ENCODE measurements around the gene RBFOX2. TPM values are rescaled to one million over a fixed set of nuclear protein-coding genes. Genes with fewer than 3 reads are reported as not detected.

Gene RBFOX2
- total RNA-seq, 4 donors from 2014 or later, result 103 to 139 (median 108) TPM

DNA sequence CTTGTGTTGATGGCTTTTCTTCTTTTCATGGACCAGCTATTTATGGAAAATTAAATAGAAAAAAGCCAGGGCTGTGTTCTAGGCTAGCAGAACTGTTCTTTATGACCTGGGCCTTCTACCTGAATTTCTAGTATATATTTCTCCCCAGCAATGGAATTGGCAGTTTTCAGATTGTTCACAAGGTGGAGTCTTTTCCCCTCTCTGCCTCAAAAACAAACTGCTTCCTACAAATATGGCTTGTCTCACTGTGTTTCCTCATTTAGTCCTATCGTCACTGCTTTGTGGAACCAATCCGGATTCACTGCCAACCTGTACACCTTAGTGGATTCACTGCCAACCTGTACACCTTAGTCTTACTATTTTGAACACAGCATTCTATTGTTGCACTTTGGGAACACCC lies 316.0 kb downstream of the RBFOX2 start:
- Histone ChIP-seq H3K9me3 (no peaks in the 10 kb centered on the region), H3K27me3 (no peaks in the 10 kb centered on the region), H3K4me3 (replicated peaks in 1 of 3) (no peak overlapping the region), H3K27ac (no peak overlapping the region), H3K4me1 (no peaks in the 10 kb centered on the region), H3K36me3 (no peaks in the 10 kb centered on the region)
- WGBS, 2 donors, result 88 to 94% methylated on average over 2 of the region's 2 CpGs
- intact Hi-C loops (cut with DNase I), result no loop called here
- no peak for TF ChIP-seq POLR2A (IDR thresholded peaks at IDR 0.05)
- no peak for TF ChIP-seq CTCF (IDR thresholded peaks at IDR 0.05)
- no peak for DNase-seq

DNA sequence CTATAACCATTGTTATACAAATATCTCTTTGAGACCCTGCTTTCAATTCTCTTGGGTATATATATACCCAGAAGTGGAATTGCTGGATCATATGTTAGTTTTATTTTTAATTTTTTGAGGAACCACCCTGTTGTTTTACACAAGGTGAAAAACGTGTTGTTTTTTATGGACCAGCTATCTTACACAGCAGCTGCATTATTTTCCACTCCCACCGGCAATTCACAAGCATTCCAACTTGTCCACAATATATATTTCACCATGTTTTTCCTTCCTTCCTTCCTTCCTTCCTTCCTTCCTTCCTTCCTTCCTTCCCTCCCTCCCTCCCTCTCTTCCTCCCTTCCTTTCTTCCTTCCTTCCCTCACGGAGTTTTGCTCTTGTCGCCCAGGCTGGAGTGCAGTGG lies 317.3 kb downstream of the RBFOX2 start:
- no peaks in the 10 kb centered on the region for H3K36me3 ChIP-seq
- whole genome bisulfite sequencing, 2 donors, result 88% methylated on average over 4 of the region's 4 CpGs
- TF ChIP-seq POLR2A (IDR thresholded peaks at IDR 0.05) (no peak), CTCF (IDR thresholded peaks at IDR 0.05) (no peak)
- H3K27ac ChIP-seq, result no peak overlapping the region
- intact Hi-C loops (cut with DNase I), result no loop called here
- no peak for DNase-seq
- H3K4me3 ChIP-seq (replicated peaks in 1 of 3), result no peak overlapping the region
- H3K4me1 ChIP-seq, result no peaks in the 10 kb centered on the region
- H3K9me3 ChIP-seq, result no peaks in the 10 kb centered on the region
- H3K27me3 ChIP-seq, result no peaks in the 10 kb centered on the region

DNA sequence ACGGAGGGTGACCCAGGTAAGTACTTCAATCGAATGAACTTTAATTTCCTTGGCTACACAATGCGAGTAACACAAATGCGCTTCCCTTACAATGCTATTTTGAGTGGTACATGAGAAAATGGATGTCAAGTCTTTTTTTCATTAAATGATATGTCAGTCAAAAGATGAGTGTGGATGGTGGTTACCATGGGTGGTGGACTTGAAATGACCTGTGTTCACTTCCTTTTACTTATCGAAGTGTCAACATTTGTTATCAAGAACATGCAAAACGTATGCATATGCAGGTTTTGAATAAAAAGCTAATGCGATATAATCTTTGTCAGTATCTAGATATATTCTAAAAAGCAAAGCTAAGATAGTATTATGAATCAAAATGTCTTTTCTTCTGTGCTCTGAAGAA lies 319.7 kb downstream of the RBFOX2 start:
- Histone ChIP-seq H3K9me3 (no peaks in the 10 kb centered on the region), H3K27ac (no peak overlapping the region), H3K4me1 (peaks cover 7 to 10% of the 10 kb centered on the region in 2 donors), H3K36me3 (no peaks in the 10 kb centered on the region), H3K4me3 (replicated peaks in 1 of 3) (no peak overlapping the region), H3K27me3 (no peaks in the 10 kb centered on the region)
- whole genome bisulfite sequencing, 2 donors, result 87 to 89% methylated on average over 7 of the region's 7 CpGs
- no peak for DNase-seq
- TF ChIP-seq POLR2A (IDR thresholded peaks at IDR 0.05) (no peak), CTCF (IDR thresholded peaks at IDR 0.05) (no peak)
- intact Hi-C loops (cut with DNase I), result no loop called here

DNA sequence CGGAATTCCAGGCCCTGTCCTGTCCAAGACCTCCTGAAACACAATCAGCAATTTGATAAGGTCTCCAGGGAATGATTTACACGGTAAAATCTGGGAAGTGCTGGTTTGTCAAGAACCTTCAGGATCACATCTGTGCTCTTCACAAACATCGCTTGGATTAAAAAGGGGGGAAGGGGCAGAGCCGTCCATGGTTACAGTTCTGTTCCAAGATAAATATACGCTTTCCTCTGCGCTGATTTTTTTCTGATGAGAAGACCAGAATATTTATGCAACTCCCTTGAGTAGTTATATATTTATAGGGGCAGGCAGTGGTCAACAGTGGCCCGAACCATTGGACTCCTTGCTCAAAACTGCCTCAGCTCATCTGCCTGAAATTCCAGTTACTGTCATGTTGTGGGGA lies 320.2 kb downstream of the RBFOX2 start:
- H3K4me1 ChIP-seq, result peaks cover 9 to 15% of the 10 kb centered on the region in 2 donors
- no peak overlapping the region for H3K4me3 ChIP-seq (replicated peaks in 1 of 3)
- H3K9me3 ChIP-seq, result no peaks in the 10 kb centered on the region
- WGBS, 2 donors, result 63 to 67% methylated on average over 7 of the region's 7 CpGs
- H3K36me3 ChIP-seq, result no peaks in the 10 kb centered on the region
- no peaks in the 10 kb centered on the region for H3K27me3 ChIP-seq
- intact Hi-C loops (cut with DNase I), result no loop called here
- no peak overlapping the region for H3K27ac ChIP-seq
- DNase-seq, result no peak
- TF ChIP-seq CTCF (IDR thresholded peaks at IDR 0.05) (no peak), POLR2A (IDR thresholded peaks at IDR 0.05) (no peak)

DNA sequence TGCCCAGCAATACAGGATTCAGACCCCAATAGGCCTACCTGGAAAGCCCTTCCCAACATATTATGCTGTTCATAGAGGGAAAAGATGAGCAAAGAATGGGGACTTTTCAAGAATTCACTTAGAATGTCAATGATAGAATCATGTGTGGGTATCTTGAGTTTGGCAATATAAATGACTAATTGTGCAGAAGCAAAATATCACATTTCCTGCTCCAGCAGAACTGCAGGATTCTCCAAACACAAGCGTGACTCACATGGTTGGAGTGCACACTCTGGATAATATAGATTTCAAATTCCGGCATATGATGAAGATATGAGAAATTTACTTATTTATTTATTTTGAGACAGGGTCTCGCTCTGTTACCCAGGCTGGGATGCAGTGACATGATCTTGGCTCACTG lies 323.5 kb downstream of the RBFOX2 start:
- TF ChIP-seq POLR2A (IDR thresholded peaks at IDR 0.05) (no peak), CTCF (IDR thresholded peaks at IDR 0.05) (no peak)
- intact Hi-C loops (cut with DNase I), result no loop called here
- no peak overlapping the region for H3K27ac ChIP-seq
- H3K9me3 ChIP-seq, result no peaks in the 10 kb centered on the region
- H3K27me3 ChIP-seq, result no peaks in the 10 kb centered on the region
- peaks cover 9 to 16% of the 10 kb centered on the region in 2 donors for H3K4me1 ChIP-seq
- no peak overlapping the region for H3K4me3 ChIP-seq (replicated peaks in 1 of 3)
- no peak for DNase-seq
- H3K36me3 ChIP-seq, result no peaks in the 10 kb centered on the region
- WGBS, 2 donors, result 91 to 97% methylated on average over 3 of the region's 3 CpGs
